Neural progenitor cell (in vitro differentiated cells): ENCODE measurements around the gene PIP5K1B.

Source experiments
- EZH2 ChIP-seq: fragments of 200-600 bp; sonication (generic); IDR thresholded peaks from 2 replicates; pipeline ENCODE4 v1.6.1; 2017; ENCODE audit warnings: antibody characterized with exemption, mild to moderate bottlenecking, moderate library complexity
- EZH2phosphoT487 ChIP-seq: fragments of 200-600 bp; sonication (generic); IDR thresholded peaks from 2 replicates; pipeline ENCODE4 v1.6.1; 2017; ENCODE audit warnings: antibody characterized with exemption
- TF ChIP-seq, protein P1 (sequence below): fragments of 200-600 bp; sonication (generic); IDR thresholded peaks from 2 replicates; pipeline ENCODE4 v1.5.1; 2017; ENCODE audit warnings: antibody characterized with exemption, mild to moderate bottlenecking

DNA sequence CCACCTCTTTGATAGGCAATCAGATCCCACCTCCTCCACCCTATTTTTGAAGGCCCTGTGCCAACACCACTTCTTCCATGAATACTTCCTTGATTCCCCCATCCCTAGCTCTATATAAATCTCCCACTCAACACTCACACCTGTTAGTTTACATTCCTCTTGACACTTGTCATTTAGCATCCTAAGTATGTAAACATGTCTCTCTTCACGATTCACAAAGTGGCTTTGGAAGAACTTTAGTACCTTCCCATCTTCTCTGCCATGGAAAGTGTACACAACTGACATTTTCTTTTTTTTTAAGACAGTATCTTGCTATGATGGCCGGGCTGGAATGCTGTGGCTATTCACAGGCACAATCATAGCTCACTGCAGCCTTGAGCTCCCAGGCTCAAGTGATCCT lies 329.0 kb downstream of the PIP5K1B start:
- TF ChIP-seq EZH2 (no peak), EZH2phosphoT487 (no peak)
- TF ChIP-seq, protein P1, sequence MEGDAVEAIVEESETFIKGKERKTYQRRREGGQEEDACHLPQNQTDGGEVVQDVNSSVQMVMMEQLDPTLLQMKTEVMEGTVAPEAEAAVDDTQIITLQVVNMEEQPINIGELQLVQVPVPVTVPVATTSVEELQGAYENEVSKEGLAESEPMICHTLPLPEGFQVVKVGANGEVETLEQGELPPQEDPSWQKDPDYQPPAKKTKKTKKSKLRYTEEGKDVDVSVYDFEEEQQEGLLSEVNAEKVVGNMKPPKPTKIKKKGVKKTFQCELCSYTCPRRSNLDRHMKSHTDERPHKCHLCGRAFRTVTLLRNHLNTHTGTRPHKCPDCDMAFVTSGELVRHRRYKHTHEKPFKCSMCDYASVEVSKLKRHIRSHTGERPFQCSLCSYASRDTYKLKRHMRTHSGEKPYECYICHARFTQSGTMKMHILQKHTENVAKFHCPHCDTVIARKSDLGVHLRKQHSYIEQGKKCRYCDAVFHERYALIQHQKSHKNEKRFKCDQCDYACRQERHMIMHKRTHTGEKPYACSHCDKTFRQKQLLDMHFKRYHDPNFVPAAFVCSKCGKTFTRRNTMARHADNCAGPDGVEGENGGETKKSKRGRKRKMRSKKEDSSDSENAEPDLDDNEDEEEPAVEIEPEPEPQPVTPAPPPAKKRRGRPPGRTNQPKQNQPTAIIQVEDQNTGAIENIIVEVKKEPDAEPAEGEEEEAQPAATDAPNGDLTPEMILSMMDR = no peak
